Loucy (cell line): ENCODE measurements around the gene MOCOS.

Experiments
- H2AFZ ChIP-seq: fragments of 200-600 bp; sonication (generic); 2 replicates; pipeline ENCODE4 v1.6.0; 2016; ENCODE audit warnings: antibody characterized with exemption, mild to moderate bottlenecking, low read length, moderate library complexity
- H3F3A ChIP-seq: fragments of 200-600 bp; 2 replicates; pipeline ENCODE4 v1.6.0; 2016; ENCODE audit warnings: antibody characterized with exemption, low read depth, mild to moderate bottlenecking
- H3K27me3 ChIP-seq: fragments of 200-600 bp; sonication (generic); 2 replicates; pipeline ENCODE4 v1.6.1; 2014; ENCODE audit warnings: low read length, mild to moderate bottlenecking; ENCODE audit not compliant: insufficient read depth, poor library complexity, severe bottlenecking
- H3K36me3 ChIP-seq: fragments of 200-600 bp; sonication (generic); 2 replicates; pipeline ENCODE4 v1.6.1; 2016; ENCODE audit warnings: low read length; ENCODE audit not compliant: insufficient read depth
- H3K4me1 ChIP-seq: fragments of 200-600 bp; sonication (generic); 2 replicates; pipeline ENCODE4 v1.5.1; 2014; ENCODE audit warnings: low read length, mild to moderate bottlenecking; ENCODE audit not compliant: insufficient read depth, poor library complexity, severe bottlenecking
- H3K4me2 ChIP-seq: fragments of 200-600 bp; sonication (generic); 2 replicates; pipeline ENCODE4 v1.6.0; 2014; ENCODE audit warnings: antibody characterized with exemption, low read length, low read depth, mild to moderate bottlenecking; ENCODE audit not compliant: poor library complexity, severe bottlenecking
- H3K4me3 ChIP-seq: fragments of 200-600 bp; sonication (generic); 2 replicates; pipeline ENCODE4 v1.5.1; 2014; ENCODE audit warnings: low read length, mild to moderate bottlenecking, mixed read lengths; ENCODE audit not compliant: poor library complexity, severe bottlenecking
- H3K79me2 ChIP-seq: fragments of 200-600 bp; sonication (generic); 2 replicates; pipeline ENCODE4 v1.6.1; 2014; ENCODE audit warnings: low read length; ENCODE audit not compliant: insufficient read depth
- H3K9ac ChIP-seq: fragments of 200-600 bp; sonication (generic); 2 replicates; pipeline ENCODE4 v1.6.0; 2014; ENCODE audit warnings: mild to moderate bottlenecking, low read depth, low read length, moderate library complexity; ENCODE audit not compliant: poor library complexity, severe bottlenecking
- H3K9me2 ChIP-seq: fragments of 200-600 bp; sonication (generic); replicated peaks from 2 replicates; pipeline ENCODE4 v1.6.1; 2016; ENCODE audit warnings: low read depth, low read length, mixed read lengths
- H3K9me3 ChIP-seq: fragments of 200-600 bp; sonication (generic); 2 replicates; pipeline ENCODE4 v1.6.1; 2014; ENCODE audit warnings: mild to moderate bottlenecking, antibody characterized with exemption, low read length, low read depth; ENCODE audit not compliant: insufficient read depth
- H4K20me1 ChIP-seq: fragments of 200-600 bp; sonication (generic); 2 replicates; pipeline ENCODE4 v1.6.0; 2014; ENCODE audit warnings: antibody characterized with exemption, low read length, mild to moderate bottlenecking; ENCODE audit not compliant: insufficient read depth, poor library complexity, severe bottlenecking
- EZH2phosphoT487 ChIP-seq: fragments of 200-600 bp; IDR thresholded peaks from 2 replicates; pipeline ENCODE4 v1.6.1; 2018; ENCODE audit warnings: antibody characterized with exemption, mild to moderate bottlenecking, moderate library complexity, borderline replicate concordance
- TF ChIP-seq, protein P1 (sequence below): fragments of 200-600 bp; sonication (generic); conservative IDR thresholded peaks from 2 replicates; pipeline ENCODE4 v1.5.1; 2014; ENCODE audit warnings: mild to moderate bottlenecking, antibody characterized with exemption, low read length

The MOCOS gene

DNA sequence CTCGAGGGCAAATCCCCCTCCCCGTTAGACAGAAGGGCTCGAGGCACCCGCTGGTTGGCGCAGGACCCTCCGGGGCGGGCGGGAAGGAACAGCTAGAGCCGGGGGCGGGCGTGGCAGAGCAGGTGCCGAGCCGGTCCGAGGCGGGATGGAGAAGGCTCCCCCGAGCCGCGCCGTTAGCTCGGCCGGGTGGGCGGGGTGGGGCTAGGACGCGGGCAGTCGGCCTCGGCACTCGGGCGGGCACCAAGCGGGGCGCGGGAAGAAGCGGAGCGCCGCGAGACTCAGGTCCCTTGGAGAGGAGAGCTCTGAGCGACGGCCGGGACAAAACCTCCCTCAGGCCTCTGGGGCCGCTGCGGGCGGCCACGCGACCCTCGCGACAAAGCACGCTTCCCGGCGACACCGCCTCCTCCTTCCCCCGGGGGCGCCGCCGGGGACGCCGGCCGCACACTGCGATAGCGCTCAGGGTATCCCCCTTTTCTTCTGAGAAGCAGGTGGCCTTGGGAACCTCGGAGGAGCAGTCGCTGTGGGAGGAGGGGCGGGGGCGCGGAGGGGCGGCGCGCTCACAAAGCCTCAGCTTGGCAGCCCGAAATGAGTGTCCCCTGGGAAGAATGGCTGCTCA, 110.9 kb downstream of the MOCOS start:
- H3K9ac ChIP-seq, result no peak overlapping the region
- H3K9me2 ChIP-seq, result no peaks in the 10 kb centered on the region
- no peaks in the 10 kb centered on the region for H4K20me1 ChIP-seq
- no peaks in the 10 kb centered on the region for H3F3A ChIP-seq
- H3K79me2 ChIP-seq, result no peaks in the 10 kb centered on the region
- no peaks in the 10 kb centered on the region for H3K9me3 ChIP-seq
- H3K4me2 ChIP-seq, result no peak overlapping the region
- H3K36me3 ChIP-seq, result no peaks in the 10 kb centered on the region
- TF ChIP-seq EZH2phosphoT487, result no peak
- TF ChIP-seq, protein P1, sequence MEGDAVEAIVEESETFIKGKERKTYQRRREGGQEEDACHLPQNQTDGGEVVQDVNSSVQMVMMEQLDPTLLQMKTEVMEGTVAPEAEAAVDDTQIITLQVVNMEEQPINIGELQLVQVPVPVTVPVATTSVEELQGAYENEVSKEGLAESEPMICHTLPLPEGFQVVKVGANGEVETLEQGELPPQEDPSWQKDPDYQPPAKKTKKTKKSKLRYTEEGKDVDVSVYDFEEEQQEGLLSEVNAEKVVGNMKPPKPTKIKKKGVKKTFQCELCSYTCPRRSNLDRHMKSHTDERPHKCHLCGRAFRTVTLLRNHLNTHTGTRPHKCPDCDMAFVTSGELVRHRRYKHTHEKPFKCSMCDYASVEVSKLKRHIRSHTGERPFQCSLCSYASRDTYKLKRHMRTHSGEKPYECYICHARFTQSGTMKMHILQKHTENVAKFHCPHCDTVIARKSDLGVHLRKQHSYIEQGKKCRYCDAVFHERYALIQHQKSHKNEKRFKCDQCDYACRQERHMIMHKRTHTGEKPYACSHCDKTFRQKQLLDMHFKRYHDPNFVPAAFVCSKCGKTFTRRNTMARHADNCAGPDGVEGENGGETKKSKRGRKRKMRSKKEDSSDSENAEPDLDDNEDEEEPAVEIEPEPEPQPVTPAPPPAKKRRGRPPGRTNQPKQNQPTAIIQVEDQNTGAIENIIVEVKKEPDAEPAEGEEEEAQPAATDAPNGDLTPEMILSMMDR, result no peak
- H3K4me3 ChIP-seq, result no peak overlapping the region
- no peaks in the 10 kb centered on the region for H3K27me3 ChIP-seq
- H3K4me1 ChIP-seq, result no peaks in the 10 kb centered on the region
- no peak overlapping the region for H2AFZ ChIP-seq

DNA sequence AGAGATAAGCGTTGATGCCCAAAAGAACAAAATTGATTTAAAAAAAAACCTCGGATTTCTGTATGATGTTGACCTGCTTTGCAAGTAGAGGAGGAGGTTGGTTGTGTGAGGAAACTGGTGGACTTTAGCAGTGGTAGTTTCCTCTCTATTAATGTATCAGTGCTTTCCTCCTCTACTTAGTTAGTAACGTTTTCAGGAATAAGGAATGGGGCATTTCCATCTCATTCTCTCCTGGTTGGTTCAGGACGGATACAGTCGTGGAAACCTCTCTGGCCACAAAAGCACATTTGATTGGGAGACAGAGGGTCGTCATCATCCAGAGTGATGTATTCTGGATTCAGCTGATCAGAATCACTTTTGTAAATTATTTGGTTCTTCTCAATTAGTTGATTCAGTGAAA, 111.7 kb downstream of the MOCOS start:
- H3K9me3 ChIP-seq, result no peaks in the 10 kb centered on the region
- H3K79me2 ChIP-seq, result no peaks in the 10 kb centered on the region
- H4K20me1 ChIP-seq, result no peaks in the 10 kb centered on the region
- no peaks in the 10 kb centered on the region for H3K4me1 ChIP-seq
- no peaks in the 10 kb centered on the region for H3K36me3 ChIP-seq
- no peaks in the 10 kb centered on the region for H3K9me2 ChIP-seq
- H3F3A ChIP-seq, result no peaks in the 10 kb centered on the region
- no peak overlapping the region for H3K4me3 ChIP-seq
- H3K4me2 ChIP-seq, result no peak overlapping the region
- no peaks in the 10 kb centered on the region for H3K27me3 ChIP-seq
- TF ChIP-seq, protein P1, result no peak
- no peak for TF ChIP-seq EZH2phosphoT487
- no peak overlapping the region for H3K9ac ChIP-seq
- no peak overlapping the region for H2AFZ ChIP-seq

DNA sequence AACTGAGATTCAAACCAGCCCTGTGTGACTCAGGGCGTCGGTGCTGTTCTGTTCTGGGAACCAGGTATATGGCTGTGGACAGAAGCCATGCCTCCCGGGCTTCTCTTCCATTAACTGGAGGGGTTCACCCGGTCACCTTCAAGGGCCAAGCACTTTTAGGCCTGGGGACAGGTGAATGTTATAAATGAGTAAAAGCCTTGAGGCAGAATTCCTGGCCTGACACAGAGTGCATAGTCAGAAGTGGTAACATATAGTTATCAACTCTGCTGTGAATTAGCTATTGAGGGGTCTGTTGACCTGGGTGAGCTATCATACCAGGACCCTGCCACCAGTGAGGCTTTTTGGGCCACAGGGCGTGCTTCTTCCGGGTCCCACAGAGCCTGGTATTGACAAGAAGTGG, 112.9 kb downstream of the MOCOS start:
- TF ChIP-seq, protein P1, result no peak
- no peak for TF ChIP-seq EZH2phosphoT487

More for the DNA sequence above, 112.9 kb downstream of the MOCOS start:
- Histone ChIP-seq H3K79me2 (no peaks in the 10 kb centered on the region), H3F3A (no peaks in the 10 kb centered on the region), H2AFZ (no peak overlapping the region), H3K9ac (no peak overlapping the region), H3K9me2 (no peaks in the 10 kb centered on the region), H3K4me2 (no peak overlapping the region), H3K9me3 (no peaks in the 10 kb centered on the region), H4K20me1 (no peaks in the 10 kb centered on the region), H3K4me3 (no peak overlapping the region), H3K36me3 (no peaks in the 10 kb centered on the region), H3K27me3 (no peaks in the 10 kb centered on the region), H3K4me1 (no peaks in the 10 kb centered on the region)
